Suppressor macrophage treated with lipopolysaccharide for 1 hour (primary cell): ENCODE measurements around the gene ASIC5.
A peak's percentile ranks its signal among the peaks of the same experiment; 100 is the strongest.
"Not testable (repeated sequence)": the region's sequence is repeated elsewhere in the genome, so short reads cannot be mapped to it uniquely, and the experiment has no call there.

ENCODE experiments used
- DNase-seq, 3 donors: peaks; one replicate each; pipeline ENCODE4 v3.0.0-alpha.2; 2020 to 2022

The ASIC5 gene

GRCh38 chr4:155866177-155866576 is at the start of gene ASIC5:
Gene ASIC5 (minus strand): TSS chr4:155866277. CDS start chr4:155866226, 51 bp downstream.
- DNase-seq: no peak

GRCh38 chr4:155914782-155915181 is 48.7 kb upstream of the ASIC5 start:
- DNase-seq: no peak

- DNase-seq: no peak
Observed at GRCh38 chr4:155911905-155912304, 45.8 kb upstream of the ASIC5 start.

- DNase-seq: no peak
Observed at GRCh38 chr4:155909615-155910226, 43.6 kb upstream of the ASIC5 start.

GRCh38 chr4:155908187-155909139 is 42.4 kb upstream of the ASIC5 start:
- no peak for DNase-seq

GRCh38 chr4:155907556-155907955 is 41.5 kb upstream of the ASIC5 start:
- DNase-seq: no peak

- DNase-seq: no peak
Observed at GRCh38 chr4:155906554-155907247, 40.6 kb upstream of the ASIC5 start.

GRCh38 chr4:155904331-155904730 is 38.3 kb upstream of the ASIC5 start:
- no peak for DNase-seq

- peak in 1 of 3 donors; percentile 1 for DNase-seq
Observed at GRCh38 chr4:155903453-155903852, 37.4 kb upstream of the ASIC5 start, which contains the start of gene TDO2. Gene TDO2 (plus strand): TSS chr4:155903696. CDS start chr4:155903759, 63 bp downstream.

- DNase-seq: no peak
Observed at GRCh38 chr4:155901013-155901412, 34.9 kb upstream of the ASIC5 start.

GRCh38 chr4:155900381-155900780 is 34.3 kb upstream of the ASIC5 start:
- DNase-seq: peak in 2 of 3 donors; percentile 5 to 13

GRCh38 chr4:155899891-155900290 is 33.8 kb upstream of the ASIC5 start:
- DNase-seq: no peak

GRCh38 chr4:155898371-155898770 is 32.3 kb upstream of the ASIC5 start:
- DNase-seq: not testable (repeated sequence)

GRCh38 chr4:155891058-155891457 is 25.0 kb upstream of the ASIC5 start:
- DNase-seq: no peak

GRCh38 chr4:155889946-155890345 is 23.9 kb upstream of the ASIC5 start:
- DNase-seq: no peak

- peak; percentile 24 to 56 (median 55) for DNase-seq
Observed at GRCh38 chr4:155889031-155889793, 23.1 kb upstream of the ASIC5 start.

GRCh38 chr4:155887847-155888570 is 21.9 kb upstream of the ASIC5 start:
- DNase-seq: no peak

GRCh38 chr4:155887045-155887444 is 21.0 kb upstream of the ASIC5 start:
- no peak for DNase-seq

- DNase-seq: no peak
Observed at GRCh38 chr4:155885666-155886065, 19.6 kb upstream of the ASIC5 start.

- no peak for DNase-seq
Observed at GRCh38 chr4:155883895-155884294, 17.8 kb upstream of the ASIC5 start.

GRCh38 chr4:155881555-155881954 is 15.5 kb upstream of the ASIC5 start:
- no peak for DNase-seq

GRCh38 chr4:155879767-155880166 is 13.7 kb upstream of the ASIC5 start:
- DNase-seq: no peak
